ENCODE measurements around the gene NPTXR.

NPTXR gene

GRCh38 chr22:38834215-38834953 lies 9.4 kb downstream of the NPTXR start:
- H3K4me3 ChIP-seq = no peak overlapping the region
- peak overlapping the region in 4 of 11 experiments; percentile 10 to 53 (median 30); a peak in 6 of 22 replicates for H3K27ac ChIP-seq
- no peak overlapping the region for H3K9ac ChIP-seq
- H3K27me3 ChIP-seq = no peaks in the 10 kb centered on the region
- peaks cover 0 to 6% (median 0%) of the 10 kb centered on the region in 11 experiments; a peak in 2 of 22 replicates for H4K20me1 ChIP-seq
- no peaks in the 10 kb centered on the region for H3K36me3 ChIP-seq
- H3K4me2 ChIP-seq = peak overlapping the region in 4 of 11 experiments; percentile 17 to 42 (median 28); a peak in 5 of 22 replicates
- H3K4me1 ChIP-seq = peaks cover 13 to 79% (median 54%) of the 10 kb centered on the region in 10 experiments
- no peak for TF ChIP-seq Cebpa-rat (IDR thresholded peaks at IDR 0.05)
- no peaks in the 10 kb centered on the region for H3K9me3 ChIP-seq (replicated peaks in 1 of 11)

GRCh38 chr22:38833061-38833460 lies 10.8 kb downstream of the NPTXR start:
- Histone ChIP-seq H3K9ac (peak overlapping the region in 2 of 11 experiments; percentile 15 to 42; a peak in 2 of 22 replicates), H3K36me3 (0 out of 22 replicates have a peak, but pooled peaks cover 0 to 4% (median 0%) of the 10 kb centered on the region in 11 experiments), H3K9me3 (replicated peaks in 1 of 11) (no peaks in the 10 kb centered on the region), H3K4me3 (no peak overlapping the region), H3K27ac (peak overlapping the region in 7 of 11 experiments; percentile 80 to 89 (median 83); a peak in 12 of 22 replicates), H3K4me2 (peak overlapping the region in 8 of 11 experiments; percentile 1 to 87 (median 82); a peak in 15 of 22 replicates), H3K4me1 (peaks cover 20 to 79% (median 57%) of the 10 kb centered on the region in 10 experiments), H4K20me1 (peaks cover 0 to 9% (median 0%) of the 10 kb centered on the region in 11 experiments; a peak in 3 of 22 replicates), H3K27me3 (no peaks in the 10 kb centered on the region)
- no peak for TF ChIP-seq Cebpa-rat (IDR thresholded peaks at IDR 0.05)

- TF ChIP-seq Cebpa-rat (IDR thresholded peaks at IDR 0.05) = no peak
- peaks cover 0 to 4% (median 0%) of the 10 kb centered on the region in 11 experiments; a peak in 2 of 22 replicates for H3K36me3 ChIP-seq
- H3K9me3 ChIP-seq (replicated peaks in 1 of 11) = no peaks in the 10 kb centered on the region
- peaks cover 21 to 76% (median 58%) of the 10 kb centered on the region in 10 experiments for H3K4me1 ChIP-seq
- H3K27me3 ChIP-seq = no peaks in the 10 kb centered on the region
- H3K27ac ChIP-seq = peak overlapping the region in 9 of 11 experiments; percentile 48 to 89 (median 83); a peak in 18 of 22 replicates
- H3K4me2 ChIP-seq = peak overlapping the region in 10 of 11 experiments; percentile 62 to 87 (median 82); a peak in 18 of 22 replicates
- peak overlapping the region in 7 of 11 experiments; percentile 15 to 50 (median 42); a peak in 9 of 22 replicates for H3K9ac ChIP-seq
- no peak overlapping the region for H3K4me3 ChIP-seq
- peaks cover 0 to 10% (median 0%) of the 10 kb centered on the region in 11 experiments; a peak in 3 of 22 replicates for H4K20me1 ChIP-seq
These were observed 11.5 kb downstream of the NPTXR start for GRCh38 chr22:38832005-38832978.

GRCh38 chr22:38831166-38831945 lies 12.5 kb downstream of the NPTXR start:
- peaks cover 0 to 6% (median 0%) of the 10 kb centered on the region in 11 experiments; a peak in 4 of 22 replicates for H3K36me3 ChIP-seq
- H3K27me3 ChIP-seq = no peaks in the 10 kb centered on the region
- peak overlapping the region in 9 of 11 experiments; percentile 26 to 74 (median 52); a peak in 14 of 22 replicates for H3K9ac ChIP-seq
- peak overlapping the region; percentile 32 to 87 (median 81) for H3K4me2 ChIP-seq
- peak overlapping the region in 10 of 11 experiments; percentile 53 to 89 (median 82); a peak in 20 of 22 replicates for H3K27ac ChIP-seq
- H4K20me1 ChIP-seq = peaks cover 0 to 10% (median 0%) of the 10 kb centered on the region in 11 experiments; a peak in 3 of 22 replicates
- peaks cover 21 to 71% (median 58%) of the 10 kb centered on the region in 10 experiments for H3K4me1 ChIP-seq
- H3K9me3 ChIP-seq (replicated peaks in 1 of 11) = no peaks in the 10 kb centered on the region
- peak; percentile 44 to 99 (median 94); a peak in 19 of 22 replicates for TF ChIP-seq Cebpa-rat (IDR thresholded peaks at IDR 0.05)
- H3K4me3 ChIP-seq = peak overlapping the region in 2 of 10 experiments; percentile 2 to 35; a peak in 2 of 20 replicates

GRCh38 chr22:38830845-38831108 lies 13.1 kb downstream of the NPTXR start:
- peaks cover 21 to 68% (median 58%) of the 10 kb centered on the region in 10 experiments for H3K4me1 ChIP-seq
- TF ChIP-seq Cebpa-rat (IDR thresholded peaks at IDR 0.05) = no peak
- H3K27ac ChIP-seq = peak overlapping the region in 10 of 11 experiments; percentile 53 to 89 (median 82); a peak in 20 of 22 replicates
- peak overlapping the region in 9 of 11 experiments; percentile 26 to 74 (median 52); a peak in 15 of 22 replicates for H3K9ac ChIP-seq
- H4K20me1 ChIP-seq = peaks cover 0 to 11% (median 0%) of the 10 kb centered on the region in 11 experiments; a peak in 3 of 22 replicates
- H3K36me3 ChIP-seq = peaks cover 0 to 9% (median 0%) of the 10 kb centered on the region in 11 experiments; a peak in 4 of 22 replicates
- peak overlapping the region; percentile 32 to 87 (median 81) for H3K4me2 ChIP-seq
- H3K4me3 ChIP-seq = peak overlapping the region in 3 of 10 experiments; percentile 2 to 30 (median 2); a peak in 2 of 20 replicates
- H3K9me3 ChIP-seq (replicated peaks in 1 of 11) = no peaks in the 10 kb centered on the region
- H3K27me3 ChIP-seq = no peaks in the 10 kb centered on the region

- H3K4me2 ChIP-seq = peak overlapping the region; percentile 32 to 87 (median 81)
- peak overlapping the region in 9 of 11 experiments; percentile 26 to 74 (median 52); a peak in 14 of 22 replicates for H3K9ac ChIP-seq
- peaks cover 0 to 9% (median 0%) of the 10 kb centered on the region in 11 experiments; a peak in 4 of 22 replicates for H3K36me3 ChIP-seq
- TF ChIP-seq Cebpa-rat (IDR thresholded peaks at IDR 0.05) = no peak
- no peaks in the 10 kb centered on the region for H3K9me3 ChIP-seq (replicated peaks in 1 of 11)
- H3K27me3 ChIP-seq = no peaks in the 10 kb centered on the region
- peaks cover 0 to 11% (median 0%) of the 10 kb centered on the region in 11 experiments; a peak in 5 of 22 replicates for H4K20me1 ChIP-seq
- H3K27ac ChIP-seq = peak overlapping the region in 10 of 11 experiments; percentile 53 to 89 (median 82); a peak in 20 of 22 replicates
- H3K4me3 ChIP-seq = peak overlapping the region in 3 of 10 experiments; percentile 2 to 30 (median 2); a peak in 2 of 20 replicates
- H3K4me1 ChIP-seq = peaks cover 21 to 68% (median 58%) of the 10 kb centered on the region in 10 experiments
These were observed 13.6 kb downstream of the NPTXR start for GRCh38 chr22:38830026-38830844.

GRCh38 chr22:38829485-38829884 lies 14.3 kb downstream of the NPTXR start:
- H3K4me2 ChIP-seq = peak overlapping the region in 9 of 11 experiments; percentile 70 to 87 (median 82); a peak in 17 of 22 replicates
- H3K9ac ChIP-seq = no peak overlapping the region
- H3K27me3 ChIP-seq = no peaks in the 10 kb centered on the region
- peak overlapping the region in 7 of 11 experiments; percentile 81 to 89 (median 83); a peak in 13 of 22 replicates for H3K27ac ChIP-seq
- H3K36me3 ChIP-seq = peaks cover 0 to 9% (median 0%) of the 10 kb centered on the region in 11 experiments; a peak in 4 of 22 replicates
- peaks cover 0 to 18% (median 0%) of the 10 kb centered on the region in 11 experiments; a peak in 6 of 22 replicates for H4K20me1 ChIP-seq
- H3K9me3 ChIP-seq (replicated peaks in 1 of 11) = no peaks in the 10 kb centered on the region
- no peak for TF ChIP-seq Cebpa-rat (IDR thresholded peaks at IDR 0.05)
- no peak overlapping the region for H3K4me3 ChIP-seq
- peaks cover 21 to 66% (median 58%) of the 10 kb centered on the region in 10 experiments for H3K4me1 ChIP-seq
